SK-N-MC (cell line): ENCODE results near the gene ZBTB20.

Experiments used
- EZH2 ChIP-seq: fragments of 200-600 bp; sonication (generic); IDR thresholded peaks from one replicate; pipeline ENCODE4 v1.6.1; 2017; ENCODE audit warnings: antibody characterized with exemption
- POLR2AphosphoS5 ChIP-seq: IDR thresholded peaks from 2 replicates; pipeline ENCODE4 v1.6.1; 2012; ENCODE audit warnings: mild to moderate bottlenecking, low read depth, low read length, borderline replicate concordance

DNA sequence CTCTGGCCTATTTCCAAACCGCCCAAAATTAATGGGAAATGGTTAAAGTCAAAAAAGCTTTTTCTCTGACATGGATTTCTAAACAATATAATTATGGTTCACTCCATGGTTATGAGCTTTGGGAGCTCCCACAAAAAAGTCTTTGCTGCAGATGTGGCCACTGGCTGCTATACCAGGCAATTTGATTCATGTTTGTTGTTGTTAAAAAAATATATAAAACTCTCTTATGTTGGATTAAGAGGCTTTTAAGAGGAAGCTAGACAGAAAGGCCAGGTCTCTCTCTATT is 594.6 kb downstream of the ZBTB20 start:
- TF ChIP-seq POLR2AphosphoS5: no peak
- no peak for TF ChIP-seq EZH2
